Mucosa of rectum (tissue), 2 donors: Measurements from ENCODE around the gene MPL.

Experiments
- H3K27ac ChIP-seq, 2 donors: one replicate each; pipeline ENCODE4 v1.7.0; 2013; ENCODE audit warnings: inconsistent platforms in 2 of 2, low read depth in 2 of 2, low read length in 2 of 2
- H3K27me3 ChIP-seq, 2 donors: one replicate each; pipeline ENCODE4 v1.7.0; 2013; ENCODE audit warnings: low read length in 2 of 2; ENCODE audit not compliant: control insufficient read depth in 2 of 2, insufficient read depth in 2 of 2
- H3K36me3 ChIP-seq, 2 donors: one replicate each; pipeline ENCODE4 v1.7.0; 2013; ENCODE audit warnings: low read length in 2 of 2; ENCODE audit not compliant: control insufficient read depth in 2 of 2, insufficient read depth in 2 of 2
- H3K4me1 ChIP-seq, 2 donors: one replicate each; pipeline ENCODE4 v1.7.0; 2013; ENCODE audit warnings: low read length in 2 of 2, mild to moderate bottlenecking in 1 of 2; ENCODE audit not compliant: control insufficient read depth in 2 of 2, insufficient read depth in 2 of 2
- H3K4me3 ChIP-seq, 2 donors: one replicate each; pipeline ENCODE4 v1.7.0; 2013; ENCODE audit warnings: low read length in 2 of 2
- H3K9ac ChIP-seq, 2 donors: one replicate each; pipeline ENCODE4 v1.7.0; 2013; ENCODE audit warnings: low read length in 2 of 2, low read depth in 1 of 2, mild to moderate bottlenecking in 1 of 2
- H3K9me3 ChIP-seq, 2 donors: one replicate each; pipeline ENCODE4 v1.7.0; 2013; ENCODE audit warnings: low read length in 2 of 2; ENCODE audit not compliant: control insufficient read depth in 2 of 2
- donor health status: healthy.
- donor health status: Normal muscosa, but diverticular disease.

The MPL gene

GRCh38 chr1:43324810-43325209 is 12.8 kb upstream of the MPL start:
- H3K9me3 ChIP-seq = no peaks in the 10 kb centered on the region
- no peaks in the 10 kb centered on the region for H3K27me3 ChIP-seq
- H3K4me3 ChIP-seq = no peak overlapping the region
- peaks cover under 1% of the 10 kb centered on the region in 2 donors for H3K4me1 ChIP-seq
- no peak overlapping the region for H3K27ac ChIP-seq
- H3K9ac ChIP-seq = no peak overlapping the region
- no peaks in the 10 kb centered on the region for H3K36me3 ChIP-seq

GRCh38 chr1:43325381-43325780 is 12.2 kb upstream of the MPL start:
- Histone ChIP-seq H3K4me3 (no peak overlapping the region), H3K27ac (no peak overlapping the region), H3K9me3 (no peaks in the 10 kb centered on the region), H3K9ac (no peak overlapping the region), H3K4me1 (peaks cover 3 to 6% of the 10 kb centered on the region in 2 donors), H3K36me3 (no peaks in the 10 kb centered on the region), H3K27me3 (no peaks in the 10 kb centered on the region)

DNA sequence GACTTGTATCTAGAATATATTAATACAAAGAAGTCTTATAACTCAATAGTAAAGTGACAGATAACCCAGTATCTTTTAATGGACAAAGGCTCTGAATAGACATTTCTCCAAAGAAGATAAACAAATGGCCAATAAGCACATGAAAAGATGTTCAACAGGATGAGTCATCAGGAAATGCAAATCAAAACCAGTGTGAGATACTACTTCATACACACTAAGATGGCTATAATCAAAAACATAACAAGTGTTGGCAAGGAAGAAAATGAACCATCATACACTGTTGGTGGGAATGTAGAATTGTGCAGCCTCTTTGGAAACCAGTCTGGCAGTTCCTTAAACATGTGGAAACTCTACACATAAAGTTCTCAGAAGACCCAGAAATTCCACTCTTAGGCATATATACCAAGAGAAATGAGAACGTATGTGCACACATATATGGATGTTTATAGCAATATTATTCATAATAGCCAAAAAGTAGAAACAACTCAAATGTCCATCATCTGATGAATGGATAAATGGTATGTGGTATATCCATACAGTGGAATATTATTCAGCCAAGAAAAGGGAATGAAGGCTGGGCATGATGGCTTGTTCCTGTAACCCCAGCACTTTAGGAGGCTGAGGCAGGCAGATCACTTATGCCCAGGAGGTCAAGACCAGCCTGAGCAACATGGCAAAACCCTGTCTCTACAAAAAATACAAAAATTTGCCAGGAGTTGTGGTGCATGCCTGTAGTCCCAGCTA is 9.9 kb upstream of the MPL start:
- H3K27me3 ChIP-seq = no peaks in the 10 kb centered on the region
- no peaks in the 10 kb centered on the region for H3K36me3 ChIP-seq
- no peak overlapping the region for H3K4me3 ChIP-seq
- H3K9me3 ChIP-seq = no peaks in the 10 kb centered on the region
- peaks cover 3 to 7% of the 10 kb centered on the region in 2 donors for H3K4me1 ChIP-seq
- no peak overlapping the region for H3K9ac ChIP-seq
- no peak overlapping the region for H3K27ac ChIP-seq

DNA sequence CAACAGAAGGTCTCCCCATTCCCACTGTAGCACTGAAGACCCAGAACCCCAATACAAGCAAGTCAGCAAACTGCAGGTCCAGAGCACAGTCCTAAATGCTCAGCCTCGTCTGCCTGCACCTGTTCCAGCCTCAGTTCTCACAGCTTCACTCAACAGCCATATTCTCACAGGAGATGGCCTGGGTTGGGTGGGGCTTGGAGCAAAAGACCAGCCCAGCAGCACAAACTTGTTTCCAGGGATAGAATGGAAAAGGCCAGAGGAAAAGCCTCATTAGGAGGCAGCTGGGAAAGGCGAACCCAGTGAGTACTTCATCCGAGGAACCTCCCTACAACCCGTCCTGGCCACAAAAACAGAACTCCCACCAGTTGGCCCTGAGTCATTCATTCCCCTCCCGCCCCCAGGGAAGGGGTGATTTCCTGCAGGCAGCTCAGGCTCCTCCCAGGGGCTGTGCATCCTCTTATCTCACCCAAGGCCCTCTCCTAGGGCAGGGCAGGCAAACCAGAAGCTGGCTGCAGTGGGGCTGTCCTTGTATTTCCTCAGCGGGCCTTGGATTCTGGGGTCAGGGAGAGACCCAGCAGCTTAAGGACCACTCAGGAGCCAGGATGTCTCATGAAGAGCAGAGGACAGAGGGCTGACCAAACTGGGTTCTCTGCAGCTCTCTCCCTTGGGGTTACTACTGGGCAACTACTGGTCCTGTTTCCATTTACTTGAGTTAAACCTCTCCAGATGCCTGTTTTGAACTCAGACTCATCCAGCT is 7.4 kb upstream of the MPL start:
- no peaks in the 10 kb centered on the region for H3K27me3 ChIP-seq
- peaks cover 3 to 7% of the 10 kb centered on the region in 2 donors for H3K4me1 ChIP-seq
- no peaks in the 10 kb centered on the region for H3K9me3 ChIP-seq
- H3K4me3 ChIP-seq = no peak overlapping the region
- H3K36me3 ChIP-seq = no peaks in the 10 kb centered on the region
- no peak overlapping the region for H3K9ac ChIP-seq
- no peak overlapping the region for H3K27ac ChIP-seq

DNA sequence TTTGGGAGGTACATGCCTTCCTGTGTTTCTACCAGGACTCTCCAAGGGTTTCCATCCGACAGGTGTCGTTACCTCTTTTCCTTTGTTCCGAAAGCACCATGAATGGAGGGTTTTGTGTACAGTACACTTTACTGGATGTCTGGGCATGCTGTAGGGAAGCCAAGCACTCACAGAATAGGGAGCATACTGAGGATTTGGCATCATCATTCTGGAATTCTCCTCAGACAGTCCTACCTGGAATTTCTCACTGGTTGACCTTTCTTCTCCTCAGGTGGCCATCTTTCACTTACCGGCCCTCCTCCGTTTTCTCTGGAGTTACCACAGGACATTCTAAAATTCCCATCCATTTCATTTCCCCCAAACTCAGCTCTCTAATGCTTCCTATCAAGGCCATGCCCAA is 5.9 kb upstream of the MPL start:
- no peak overlapping the region for H3K9ac ChIP-seq
- H3K4me1 ChIP-seq = peaks cover 3 to 7% of the 10 kb centered on the region in 2 donors
- H3K9me3 ChIP-seq = no peaks in the 10 kb centered on the region
- no peaks in the 10 kb centered on the region for H3K27me3 ChIP-seq
- no peaks in the 10 kb centered on the region for H3K36me3 ChIP-seq
- H3K27ac ChIP-seq = no peak overlapping the region
- H3K4me3 ChIP-seq = no peak overlapping the region

DNA sequence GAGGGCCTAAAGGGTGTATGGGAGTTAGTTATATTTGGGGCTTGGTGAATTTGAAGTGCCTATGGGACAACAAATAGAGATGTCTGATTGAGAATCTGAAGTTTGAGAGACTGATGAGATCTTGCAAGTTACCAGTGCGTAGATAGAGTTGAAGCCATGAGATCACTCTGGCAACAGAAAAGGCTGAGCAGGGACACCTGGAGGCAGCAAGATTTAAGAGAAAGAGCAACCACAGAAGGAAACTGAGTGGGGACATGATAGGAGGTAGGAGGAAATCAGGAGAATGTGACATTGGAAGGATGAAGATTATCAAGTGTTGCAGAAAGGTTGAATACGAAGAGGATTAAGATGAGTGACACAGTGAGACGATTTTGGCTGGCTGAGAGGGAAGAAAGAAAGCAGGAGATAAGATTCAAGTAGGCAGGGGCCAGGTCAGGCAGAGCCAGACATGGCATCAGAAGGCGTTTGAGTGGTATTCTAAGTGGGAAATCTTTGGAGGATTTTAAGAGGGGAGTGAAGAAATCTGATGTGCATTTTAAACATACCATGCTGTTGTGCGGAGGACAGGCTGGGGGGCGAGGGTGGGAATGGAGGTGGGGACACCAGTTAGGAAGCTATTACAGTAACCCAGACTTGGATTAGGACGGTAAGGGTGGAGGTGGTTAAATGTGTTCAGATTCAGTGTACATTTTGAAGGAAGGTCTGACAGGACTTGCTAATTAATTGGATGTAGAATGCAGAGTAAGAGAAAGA is 3.0 kb upstream of the MPL start:
- H3K27me3 ChIP-seq = no peaks in the 10 kb centered on the region
- no peak overlapping the region for H3K4me3 ChIP-seq
- H3K9me3 ChIP-seq = no peaks in the 10 kb centered on the region
- H3K27ac ChIP-seq = no peak overlapping the region
- H3K9ac ChIP-seq = no peak overlapping the region
- H3K4me1 ChIP-seq = peaks cover 3 to 7% of the 10 kb centered on the region in 2 donors
- H3K36me3 ChIP-seq = no peaks in the 10 kb centered on the region

DNA sequence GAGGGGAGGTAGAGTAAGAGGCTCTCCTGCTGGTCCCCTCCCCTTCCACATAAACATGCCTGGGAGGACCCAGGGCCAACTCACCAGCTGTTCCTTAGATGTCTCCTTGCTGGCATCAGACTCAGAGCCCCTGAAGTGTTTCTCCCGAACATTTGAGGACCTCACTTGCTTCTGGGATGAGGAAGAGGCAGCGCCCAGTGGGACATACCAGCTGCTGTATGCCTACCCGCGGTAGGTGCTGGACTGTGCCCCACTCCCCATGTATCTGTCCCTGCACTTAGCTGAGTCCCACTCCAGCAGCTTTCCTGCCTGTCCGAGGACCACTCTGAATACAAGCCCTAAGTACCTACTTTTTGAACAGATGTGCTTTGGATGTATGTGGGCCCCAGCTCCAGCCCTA is 383 bp downstream of the MPL start:
- Histone ChIP-seq H3K9me3 (no peaks in the 10 kb centered on the region), H3K9ac (no peak overlapping the region), H3K36me3 (no peaks in the 10 kb centered on the region), H3K27me3 (no peaks in the 10 kb centered on the region), H3K4me3 (no peak overlapping the region), H3K4me1 (no peaks in the 10 kb centered on the region), H3K27ac (no peak overlapping the region)

DNA sequence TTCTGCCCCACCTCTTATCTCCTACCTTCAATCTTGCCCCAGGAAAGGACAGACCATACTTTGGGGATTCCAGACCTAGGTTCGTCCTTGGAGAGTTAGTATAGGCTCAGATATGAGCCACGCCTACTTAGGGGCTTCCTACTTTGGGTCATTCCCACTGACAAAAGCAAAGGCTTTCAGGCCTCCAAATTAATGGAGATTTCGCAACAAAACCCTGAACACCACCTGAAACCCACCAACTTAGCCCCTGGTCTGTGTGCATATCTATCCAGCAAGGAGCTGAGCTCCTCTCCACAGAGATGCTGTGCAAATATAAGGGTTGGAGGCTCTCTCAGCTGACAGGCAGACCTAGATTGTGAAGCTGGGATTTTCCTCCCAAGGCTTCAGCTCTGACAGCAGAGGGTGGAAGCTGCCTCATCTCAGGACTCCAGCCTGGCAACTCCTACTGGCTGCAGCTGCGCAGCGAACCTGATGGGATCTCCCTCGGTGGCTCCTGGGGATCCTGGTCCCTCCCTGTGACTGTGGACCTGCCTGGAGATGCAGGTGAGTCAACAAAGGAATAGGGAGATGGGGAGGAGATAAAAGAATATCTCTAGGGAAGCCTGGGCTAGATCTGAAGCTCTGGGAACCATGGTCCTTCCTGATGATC is 2.1 kb downstream of the MPL start:
- Histone ChIP-seq H3K27ac (no peak overlapping the region), H3K9ac (no peak overlapping the region), H3K4me3 (no peak overlapping the region), H3K9me3 (no peaks in the 10 kb centered on the region), H3K36me3 (no peaks in the 10 kb centered on the region), H3K27me3 (no peaks in the 10 kb centered on the region), H3K4me1 (peaks cover 0 to 6% of the 10 kb centered on the region in 2 donors)

- H3K27me3 ChIP-seq = no peaks in the 10 kb centered on the region
- H3K4me1 ChIP-seq = peaks cover 0 to 10% of the 10 kb centered on the region in 2 donors
- H3K4me3 ChIP-seq = no peak overlapping the region
- H3K27ac ChIP-seq = no peak overlapping the region
- H3K9ac ChIP-seq = no peak overlapping the region
- no peaks in the 10 kb centered on the region for H3K9me3 ChIP-seq
- H3K36me3 ChIP-seq = no peaks in the 10 kb centered on the region
These were observed 2.9 kb downstream of the MPL start for GRCh38 chr1:43340559-43340958.
